B cell (primary cell): ENCODE measurements around the gene ZNF641. TPM values are rescaled to one million over a fixed set of nuclear protein-coding genes. Genes with fewer than 3 reads are reported as not detected.

Experiments used
- ATAC-seq: fragments of 200-7000 bp; cut with Tn5 transposase; one replicate; pipeline ENCODE4 v1.10.0; 2021; ENCODE audit warnings: low read depth, mild to moderate bottlenecking, moderate number of reproducible peaks, moderate library complexity
- CTCF ChIA-PET: fragments of 350-600 bp; sonication (Branson Sonifier 250); formaldehyde crosslinking; loops from one replicate; lab custom pipeline; 2021; ENCODE audit warnings: antibody characterized with exemption, inconsistent platforms; lab: Charles Lee
- POLR2A ChIA-PET: fragments of 350-600 bp; sonication (Branson Sonifier 250); formaldehyde crosslinking; loops from one replicate; lab custom pipeline; 2021; ENCODE audit warnings: antibody characterized with exemption; lab: Charles Lee
- DNase-seq: peaks from one replicate; pipeline ENCODE4 v3.0.0; 2013
- H2AFZ ChIP-seq: 2 replicates; pipeline ENCODE4 v1.6.1; 2012; ENCODE audit warnings: mild to moderate bottlenecking, low read depth, low read length; ENCODE audit not compliant: insufficient read depth, poor library complexity, severe bottlenecking
- H3K27ac ChIP-seq, 2 donors: 1 replicate in 1 of 2; 2 replicates in 1 of 2; pipeline ENCODE4 v1.5.1; 2012 to 2013; ENCODE audit warnings: low read length in 2 of 2, mild to moderate bottlenecking in 2 of 2, moderate library complexity in 1 of 2
- H3K27me3 ChIP-seq, 4 experiments: fragments of 200-600 bp in 1 of 4; sonication (generic) in 1 of 4; replicated peaks in 1 of 4; 1 replicate in 2 of 4; 2 replicates in 2 of 4; pipeline versions ENCODE4 v1.6.1 to v1.7.0; 2013 to 2016; ENCODE audit warnings: low read length in 3 of 4, mild to moderate bottlenecking in 2 of 4, mixed read lengths in 1 of 4, moderate library complexity in 1 of 4; ENCODE audit not compliant: insufficient read depth in 4 of 4, control insufficient read depth in 3 of 4; ENCODE audit errors: control extremely low read depth in 1 of 4
- H3K36me3 ChIP-seq, 2 experiments: replicated peaks in 1 of 2; 1 replicate in 1 of 2; 2 replicates in 1 of 2; pipeline versions ENCODE4 v1.6.1 to v1.7.1; 2013; ENCODE audit warnings: low read length in 1 of 2; ENCODE audit not compliant: insufficient read depth in 2 of 2, control insufficient read depth in 1 of 2; ENCODE audit errors: control extremely low read depth in 1 of 2, extremely low read depth in 1 of 2
- H3K4me1 ChIP-seq, 2 donors: fragments of 200-600 bp in 1 of 2; sonication (generic) in 1 of 2; 1 replicate in 1 of 2; 2 replicates in 1 of 2; pipeline versions ENCODE4 v1.5.1 to v1.6.1; 2013 to 2017; ENCODE audit warnings: low read length in 2 of 2; ENCODE audit not compliant: control insufficient read depth in 2 of 2, insufficient read depth in 2 of 2
- H3K4me2 ChIP-seq: replicated peaks from 2 replicates; pipeline ENCODE3; 2012; ENCODE audit warnings: mild to moderate bottlenecking, low read depth, low read length; ENCODE audit not compliant: poor library complexity, severe bottlenecking
- H3K4me3 ChIP-seq, 5 experiments: fragments of 200-600 bp in 1 of 5; sonication (generic) in 1 of 5; 1 replicate in 3 of 5; 2 replicates in 2 of 5; pipeline versions ENCODE4 v1.5.1 to v1.7.0; 2011 to 2016; ENCODE audit warnings: low read length in 4 of 5, mild to moderate bottlenecking in 4 of 5, low read depth in 2 of 5, control low read depth in 1 of 5, moderate library complexity in 1 of 5; ENCODE audit not compliant: insufficient read depth in 1 of 5; ENCODE audit errors: control extremely low read depth in 1 of 5, extremely low read depth in 1 of 5
- H3K79me2 ChIP-seq: fragments of 200-600 bp; sonication (generic); one replicate; pipeline ENCODE4 v1.6.0; 2016; ENCODE audit warnings: low read length; ENCODE audit not compliant: control insufficient read depth, insufficient read depth
- H3K9ac ChIP-seq: fragments of 200-600 bp; sonication (generic); 2 replicates; pipeline ENCODE4 v1.6.1; 2017; ENCODE audit warnings: mild to moderate bottlenecking, low read length, moderate library complexity
- H3K9me3 ChIP-seq, 3 donors: one replicate each; pipeline versions ENCODE4 v1.6.1 to v1.7.1; 2013; ENCODE audit warnings: low read length in 2 of 3; ENCODE audit not compliant: control insufficient read depth in 2 of 3, insufficient read depth in 1 of 3; ENCODE audit errors: control extremely low read depth in 1 of 3
- H4K20me1 ChIP-seq: 2 replicates; pipeline ENCODE4 v1.6.0; 2012; ENCODE audit warnings: mild to moderate bottlenecking, low read length; ENCODE audit not compliant: insufficient read depth, control insufficient read depth, poor library complexity, severe bottlenecking
- H3K27ac Mint-ChIP-seq: one replicate; pipeline ENCODE4 v1.8.0; 2021; ENCODE audit warnings: mixed read lengths
- H3K27me3 Mint-ChIP-seq: one replicate; pipeline ENCODE4 v1.8.0; 2021; ENCODE audit warnings: mixed read lengths
- H3K4me1 Mint-ChIP-seq: one replicate; pipeline ENCODE4 v1.8.0; 2021; ENCODE audit warnings: mixed read lengths
- H3K4me3 Mint-ChIP-seq: one replicate; pipeline ENCODE4 v1.8.0; 2021; ENCODE audit warnings: mixed read lengths
- H3K9me3 Mint-ChIP-seq: one replicate; pipeline ENCODE4 v1.8.0; 2022; ENCODE audit warnings: mixed read lengths; ENCODE audit not compliant: insufficient read depth
- CTCF ChIP-seq: fragments of 200-600 bp; IDR thresholded peaks from one replicate; pipeline ENCODE4 v1.8.0; 2022; ENCODE audit warnings: antibody characterized with exemption, mild to moderate bottlenecking
- EZH2 ChIP-seq: IDR thresholded peaks from 2 replicates; pipeline ENCODE4 v1.6.1; 2012; ENCODE audit warnings: borderline replicate concordance, low read depth, mild to moderate bottlenecking, moderate library complexity, low read length; ENCODE audit not compliant: insufficient read depth, poor library complexity, severe bottlenecking
- WGBS: methylation state at CpG from one replicate; pipeline ENCODE4 v1.1.5; 2013; ENCODE audit warnings: missing lambda C conversion rate; ENCODE audit not compliant: insufficient coverage; 5-methylcytosine and 5-hydroxymethylcytosine counted together
- intact Hi-C: fragments of 100-400 bp; cut with micrococcal nuclease; formaldehyde crosslinking; loops from one replicate; pipeline ENCODE4 v1.10.0; 2022
- polyA plus RNA-seq: library from polyadenylated mRNA; depleted of rRNA; stranded (reverse); fragments of >200 nt; gene quantifications from 2 replicates; pipeline ENCODE4 v1.2.3, GENCODE V29; 2012
- total RNA-seq, 2 donors: library from RNA; stranded (reverse); fragments of 120-200 nt in 1 of 2; gene quantifications; 1 replicate in 1 of 2; 2 replicates in 1 of 2; pipeline versions ENCODE4 v1.2.3 to v1.2.4, GENCODE V29; 2013 to 2022

The ZNF641 gene
- total and polyA plus RNA-seq, 2 donors (not counting 1 experiment from before 2014, with no cell fraction given), result 10.3 to 34.2 TPM

- no peak for DNase-seq
- no peaks in the 10 kb centered on the region for H3K36me3 ChIP-seq
- TF ChIP-seq EZH2 (no peak), CTCF (no peak)
- no peak overlapping the region for H3K27ac Mint-ChIP-seq
- peaks cover 0 to 2% of the 10 kb centered on the region in 2 donors for H3K4me1 ChIP-seq
- no peak overlapping the region for H3K27ac ChIP-seq
- no peaks in the 10 kb centered on the region for H3K79me2 ChIP-seq
- H3K9me3 ChIP-seq, result no peaks in the 10 kb centered on the region
- WGBS, result no CpG with 5 or more reads among the region's 2 CpGs
- ChIA-PET POLR2A (no interaction called here), CTCF (interaction anchor here (0.8 kb wide), 1 partner anchor 327 kb away, joined by 3 read pairs; no protein-coding TSS in a partner anchor)
- no peak for ATAC-seq
- H3K4me3 Mint-ChIP-seq, result no peak overlapping the region
- H3K4me1 Mint-ChIP-seq, result peaks cover 2% of the 10 kb centered on the region
- H3K4me2 ChIP-seq, result no peak overlapping the region
- no peak overlapping the region for H3K9ac ChIP-seq
- H3K27me3 ChIP-seq, result peaks cover 0 to 6% (median 2%) of the 10 kb centered on the region in 4 experiments
- no peaks in the 10 kb centered on the region for H3K9me3 Mint-ChIP-seq
- intact Hi-C loops, result no loop called here
- no peak overlapping the region for H2AFZ ChIP-seq
- no peaks in the 10 kb centered on the region for H4K20me1 ChIP-seq
- H3K4me3 ChIP-seq, result no peak overlapping the region
- peaks cover 34% of the 10 kb centered on the region for H3K27me3 Mint-ChIP-seq
These were observed 59.2 kb downstream of the ZNF641 start for GRCh38 chr12:48291511-48291910.

- ATAC-seq (no peak), DNase-seq (no peak)
- Mint-ChIP-seq H3K27me3 (peaks cover 31% of the 10 kb centered on the region), H3K4me1 (peaks cover 10% of the 10 kb centered on the region), H3K9me3 (no peaks in the 10 kb centered on the region), H3K4me3 (no peak overlapping the region), H3K27ac (no peak overlapping the region)
- no peaks in the 10 kb centered on the region for H3K36me3 ChIP-seq
- ChIA-PET POLR2A (no interaction called here), CTCF (interaction anchor here (0.8 kb wide), 1 partner anchor 330 kb away, joined by 3 read pairs; no protein-coding TSS in a partner anchor)
- 100% methylated on average over 1 of the region's 6 CpGs for WGBS
- H3K4me3 ChIP-seq, result no peak overlapping the region
- intact Hi-C loops, result no loop called here
- peaks cover 0 to 5% of the 10 kb centered on the region in 2 donors for H3K4me1 ChIP-seq
- no peaks in the 10 kb centered on the region for H4K20me1 ChIP-seq
- no peak for TF ChIP-seq EZH2
- TF ChIP-seq CTCF, result no peak
- no peaks in the 10 kb centered on the region for H3K79me2 ChIP-seq
- H3K4me2 ChIP-seq, result no peak overlapping the region
- H3K9ac ChIP-seq, result no peak overlapping the region
- H3K9me3 ChIP-seq, result no peaks in the 10 kb centered on the region
- H2AFZ ChIP-seq, result no peak overlapping the region
- peaks cover 0 to 4% (median 2%) of the 10 kb centered on the region in 4 experiments for H3K27me3 ChIP-seq
- no peak overlapping the region for H3K27ac ChIP-seq
These were observed 62.1 kb downstream of the ZNF641 start for GRCh38 chr12:48288387-48289268.
